ENCODE measurements around the gene LRRC14B. TPM values are rescaled to one million over a fixed set of nuclear protein-coding genes. Genes with fewer than 3 reads are reported as not detected.
"Not testable (repeated sequence)": the region's sequence is repeated elsewhere in the genome, so short reads cannot be mapped to it uniquely, and the experiment has no call there.

Gene LRRC14B
- total and polyA plus RNA-seq, 7 donors = 0.66 TPM; not detected in 6

GRCh38 chr5:234450-234849 lies 43.2 kb downstream of the LRRC14B start:
- Histone ChIP-seq H3K27ac (no peak overlapping the region), H3K4me1 (no peaks in the 10 kb centered on the region), H3K4me3 (no peak overlapping the region), H3K27me3 (no peaks in the 10 kb centered on the region), H3K36me3 (peaks cover 15 to 95% (median 38%) of the 10 kb centered on the region in 4 donors), H3K9me3 (no peaks in the 10 kb centered on the region)
- DNase-seq = no peak
- TF ChIP-seq POLR2AphosphoS5 (IDR thresholded peaks at IDR 0.05) (no peak), CTCF (IDR thresholded peaks at IDR 0.05) (no peak), POLR2A (IDR thresholded peaks at IDR 0.05) (no peak), EP300 (IDR thresholded peaks at IDR 0.05) (no peak)
- 82 to 84% methylated on average over 8 of the region's 8 CpGs for WGBS, 2 donors
- intact Hi-C loops (cut with DNase I) = no loop called here

DNA sequence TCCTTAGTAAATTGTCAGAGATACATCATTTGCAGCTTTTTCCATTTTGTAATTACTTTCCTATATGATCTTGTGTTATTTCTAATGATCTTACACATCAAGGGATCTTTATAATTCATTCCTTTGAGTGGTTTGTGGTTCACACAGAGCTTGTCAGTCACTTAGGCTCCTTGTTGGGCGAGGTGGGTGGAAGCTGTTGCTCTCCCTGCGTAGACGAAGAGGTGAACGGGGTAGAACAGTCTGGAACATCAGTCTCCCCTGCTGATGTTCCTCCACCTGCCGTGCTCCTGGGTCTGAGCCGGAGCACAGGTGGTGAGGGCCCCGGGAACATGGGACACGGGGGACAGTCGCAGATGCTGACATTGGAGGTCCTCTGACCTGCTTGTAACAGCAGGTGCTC lies 44.2 kb downstream of the LRRC14B start:
- H3K27me3 ChIP-seq; DNase-seq; H3K9me3 ChIP-seq; H3K27ac ChIP-seq; intact Hi-C loops (cut with DNase I); H3K4me3 ChIP-seq; H3K4me1 ChIP-seq: not testable (repeated sequence)
- WGBS, 2 donors = 97 to 98% methylated on average over 7 of the region's 9 CpGs
- H3K36me3 ChIP-seq = peaks cover 18 to 95% (median 36%) of the 10 kb centered on the region in 4 donors

DNA sequence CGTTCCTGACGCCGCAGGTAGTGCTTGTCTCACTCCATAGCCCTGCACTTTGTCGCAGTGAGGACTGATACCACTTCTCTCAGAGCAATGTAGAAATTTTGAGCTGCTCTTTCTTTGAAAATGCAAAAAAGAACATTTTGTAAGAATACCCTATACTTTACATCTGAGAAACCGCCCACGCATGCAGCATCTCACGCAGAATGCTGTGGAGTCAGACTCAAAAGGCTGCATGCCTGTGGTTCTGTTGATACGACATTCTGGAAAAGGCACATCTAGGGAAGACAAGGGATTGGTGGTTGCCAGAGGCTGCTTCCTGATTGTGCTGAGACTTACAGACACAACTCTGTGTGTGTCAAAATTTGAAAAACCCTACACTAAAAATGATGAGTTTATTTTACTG lies 46.6 kb downstream of the LRRC14B start:
- H3K27me3 ChIP-seq; H3K9me3 ChIP-seq; H3K4me1 ChIP-seq; H3K4me3 ChIP-seq; DNase-seq; intact Hi-C loops (cut with DNase I); H3K27ac ChIP-seq: not testable (repeated sequence)
- WGBS, 2 donors = 94 to 97% methylated on average over 8 of the region's 8 CpGs
- H3K36me3 ChIP-seq = peaks cover 20 to 95% (median 57%) of the 10 kb centered on the region in 4 donors

- intact Hi-C loops (cut with DNase I); H3K9me3 ChIP-seq; H3K4me1 ChIP-seq; H3K4me3 ChIP-seq; H3K27ac ChIP-seq; DNase-seq; H3K27me3 ChIP-seq: not testable (repeated sequence)
- 96 to 97% methylated on average over 7 of the region's 7 CpGs for WGBS, 2 donors
- peaks cover 8 to 80% (median 44%) of the 10 kb centered on the region in 4 donors for H3K36me3 ChIP-seq
Measured at GRCh38 chr5:240550-240949, 49.3 kb downstream of the LRRC14B start.

- H3K27me3 ChIP-seq; DNase-seq; H3K27ac ChIP-seq; H3K4me3 ChIP-seq; intact Hi-C loops (cut with DNase I); H3K9me3 ChIP-seq; H3K4me1 ChIP-seq: not testable (repeated sequence)
- peaks cover 8 to 76% (median 42%) of the 10 kb centered on the region in 4 donors for H3K36me3 ChIP-seq
- 91 to 96% methylated on average over 13 of the region's 13 CpGs for WGBS, 2 donors
Measured at GRCh38 chr5:241045-241669, 49.9 kb downstream of the LRRC14B start.

- 60 to 90% methylated on average over 12 of the region's 12 CpGs for WGBS, 2 donors
- H3K4me1 ChIP-seq; intact Hi-C loops (cut with DNase I); H3K27ac ChIP-seq; DNase-seq; H3K9me3 ChIP-seq; H3K27me3 ChIP-seq; H3K4me3 ChIP-seq: not testable (repeated sequence)
- peaks cover 16 to 75% (median 48%) of the 10 kb centered on the region in 4 donors for H3K36me3 ChIP-seq
Measured at GRCh38 chr5:243683-244367, 52.5 kb downstream of the LRRC14B start.

GRCh38 chr5:245717-246116 lies 54.4 kb downstream of the LRRC14B start:
- WGBS, 2 donors = 96 to 97% methylated on average over 5 of the region's 5 CpGs
- H3K9me3 ChIP-seq; H3K27me3 ChIP-seq; DNase-seq; H3K4me3 ChIP-seq; H3K4me1 ChIP-seq; intact Hi-C loops (cut with DNase I); H3K27ac ChIP-seq: not testable (repeated sequence)
- peaks cover 16 to 68% (median 43%) of the 10 kb centered on the region in 4 donors for H3K36me3 ChIP-seq

Small RNA genes within 50 kb of the gene (small RNA-seq; reads per million reads assigned to genes)
- 0 reads per million in 3 donors for gene RF00019

Other genes starting within 250 kb of the LRRC14B start
- gene PLEKHG4B, start 99.3 kb upstream of the LRRC14B start, total RNA-seq = 1 to 10 TPM in 1 of 4 donors, under 1 TPM in 3; 0.14 to 1.9 (median 0.43) TPM
- under 1 TPM in 1 of 3 donors, not detected in 2; 0.04 TPM for gene PLEKHG4B, start 99.3 kb upstream of the LRRC14B start, polyA plus RNA-seq
- gene CCDC127, start 26.7 kb downstream of the LRRC14B start, total RNA-seq = 1 to 10 TPM; 5.7 to 8.3 (median 7.1) TPM
- gene CCDC127, start 26.7 kb downstream of the LRRC14B start, polyA plus RNA-seq = 1 to 10 TPM; 1.2 to 3.3 (median 1.2) TPM
- 10 to 100 TPM; 72.7 to 87.0 (median 80.2) TPM for gene SDHA, start 26.8 kb downstream of the LRRC14B start, total RNA-seq
- gene SDHA, start 26.8 kb downstream of the LRRC14B start, polyA plus RNA-seq = 100 to 1,000 TPM; 184 to 290 (median 187) TPM
- gene PDCD6, start 80.2 kb downstream of the LRRC14B start, total RNA-seq = 10 to 100 TPM; 47.6 to 69.1 (median 53.5) TPM
- 100 to 1,000 TPM; 174 to 231 (median 182) TPM for gene PDCD6, start 80.2 kb downstream of the LRRC14B start, polyA plus RNA-seq
- gene AHRR, start 130.2 kb downstream of the LRRC14B start, total RNA-seq = 1 to 10 TPM in 1 of 4 donors, under 1 TPM in 2, not detected in 1; under 0.01 to 1.4 (median 0.68) TPM
- gene AHRR, start 130.2 kb downstream of the LRRC14B start, polyA plus RNA-seq = 1 to 10 TPM in 2 of 3 donors, under 1 TPM in 1; 0.85 to 1.8 (median 1.2) TPM

All from sigmoid colon (tissue), 7 donors.